HCT116 (cell line): Measurements from ENCODE around the gene CACNA1S.

Experiments used
- CTCF ChIP-seq, 3 experiments: fragments of 200-600 bp in 1 of 3; sonication (generic) in 1 of 3; IDR thresholded peaks in 2 of 3; conservative IDR thresholded peaks in 1 of 3; 2 replicates each; pipeline ENCODE4 v1.5.1; 2012 to 2017; ENCODE audit warnings: low read depth in 2 of 3, low read length in 2 of 3, antibody characterized with exemption in 1 of 3, borderline replicate concordance in 1 of 3, control low read depth in 1 of 3, mild to moderate bottlenecking in 1 of 3, mixed read lengths in 1 of 3, mixed run types in 1 of 3, moderate library complexity in 1 of 3; ENCODE audit not compliant: insufficient read depth in 1 of 3
- EZH2 ChIP-seq: fragments of 200-600 bp; sonication (generic); IDR thresholded peaks from 2 replicates; pipeline ENCODE4 v1.6.1; 2017; ENCODE audit warnings: antibody characterized with exemption, mixed run types
- EZH2phosphoT487 ChIP-seq: fragments of 200-600 bp; IDR thresholded peaks from 2 replicates; pipeline ENCODE4 v1.6.1; 2018; ENCODE audit warnings: antibody characterized with exemption, borderline replicate concordance
- POLR2A ChIP-seq: IDR thresholded peaks from 2 replicates; pipeline ENCODE4 v1.7.0; 2011; ENCODE audit warnings: borderline replicate concordance; ENCODE audit not compliant: insufficient read depth, insufficient read length; ENCODE audit errors: extremely low read depth
- SP1 ChIP-seq: IDR thresholded peaks from 2 replicates; pipeline ENCODE4 v1.6.1; 2012; ENCODE audit warnings: low read depth
- ZNF274 ChIP-seq: fragments of 200-500 bp; sonication (Bioruptor generic); IDR thresholded peaks from 2 replicates; pipeline ENCODE4 v1.6.1; 2014; ENCODE audit warnings: mild to moderate bottlenecking, low read depth, low read length, inconsistent platforms

- TF ChIP-seq CTCF (IDR thresholded peaks at IDR 0.05 in 2 of 3, conservative IDR thresholded peaks at IDR 0.05 in 1 of 3; ENCODE audit: borderline replicate concordance in 1 of 3, insufficient read depth in 1 of 3, low read depth in 2 of 3, low read length in 2 of 3) (no peak), EZH2phosphoT487 (no peak), EZH2 (no peak), POLR2A (no peak), ZNF274 (no peak), SP1 (no peak)
Observed at GRCh38 chr1:201059871-201060555, 52.2 kb downstream of the CACNA1S start.
